GM12891 (cell line): Measurements from ENCODE around the gene SPTBN1.

Experiments used
- DNase-seq: peaks from one replicate; pipeline ENCODE4 v3.0.0; 2011; ENCODE audit warnings: low spot score; ENCODE audit not compliant: insufficient read length
- FAIRE-seq: peaks from 2 replicates; lab custom pipeline; 2011; peaks lifted over from hg19 to GRCh38; lab: Jason Lieb, UNC
- PAX5 ChIP-seq: IDR thresholded peaks from 2 replicates; pipeline ENCODE4 v1.6.1; 2011; ENCODE audit warnings: low read length, moderate library complexity, mild to moderate bottlenecking; ENCODE audit not compliant: insufficient read depth, severe bottlenecking
- POLR2A ChIP-seq: IDR thresholded peaks from 2 replicates; pipeline ENCODE4 v1.6.1; 2011; ENCODE audit warnings: low read depth, low read length, control low read depth
- POLR2AphosphoS5 ChIP-seq: IDR thresholded peaks from 2 replicates; pipeline ENCODE4 v1.6.1; 2011; ENCODE audit warnings: low read depth, low read length, control low read depth
- POU2F2 ChIP-seq: IDR thresholded peaks from 2 replicates; pipeline ENCODE4 v1.6.1; 2011; ENCODE audit warnings: low read depth, mild to moderate bottlenecking, control low read depth, low read length, moderate library complexity
- SPI1 ChIP-seq: IDR thresholded peaks from 2 replicates; pipeline ENCODE4 v1.6.1; 2011; ENCODE audit warnings: low read depth, low read length, control low read depth
- TAF1 ChIP-seq: IDR thresholded peaks from 2 replicates; pipeline ENCODE4 v1.6.1; 2011; ENCODE audit warnings: low read depth, low read length, control low read depth

Gene SPTBN1

DNA sequence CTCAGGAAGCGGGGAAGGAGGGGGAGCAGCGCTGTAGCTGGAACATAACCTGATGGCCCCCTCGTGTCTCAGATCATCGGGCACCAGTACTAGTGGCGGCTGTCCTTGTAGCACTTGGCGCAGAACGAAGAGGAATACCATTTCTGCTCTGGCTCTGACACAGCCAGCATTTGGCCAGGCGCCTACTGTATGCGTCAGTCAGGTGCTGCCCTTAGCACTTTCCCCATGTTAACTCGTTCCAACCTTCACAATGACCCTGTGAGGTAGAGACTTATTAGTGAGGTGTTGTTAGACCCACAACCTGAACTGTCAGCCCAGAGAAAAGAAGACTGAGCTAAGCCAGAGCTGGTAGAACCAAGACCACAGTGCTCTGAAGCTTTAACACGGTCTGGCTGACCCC is 219.6 kb downstream of the SPTBN1 start:
- TF ChIP-seq PAX5, result no peak
- no peak for TF ChIP-seq TAF1
- TF ChIP-seq POLR2A, result no peak
- TF ChIP-seq POLR2AphosphoS5, result no peak
- no peak for TF ChIP-seq POU2F2
- TF ChIP-seq SPI1, result no peak
- FAIRE-seq (no peak), DNase-seq (no peak)

DNA sequence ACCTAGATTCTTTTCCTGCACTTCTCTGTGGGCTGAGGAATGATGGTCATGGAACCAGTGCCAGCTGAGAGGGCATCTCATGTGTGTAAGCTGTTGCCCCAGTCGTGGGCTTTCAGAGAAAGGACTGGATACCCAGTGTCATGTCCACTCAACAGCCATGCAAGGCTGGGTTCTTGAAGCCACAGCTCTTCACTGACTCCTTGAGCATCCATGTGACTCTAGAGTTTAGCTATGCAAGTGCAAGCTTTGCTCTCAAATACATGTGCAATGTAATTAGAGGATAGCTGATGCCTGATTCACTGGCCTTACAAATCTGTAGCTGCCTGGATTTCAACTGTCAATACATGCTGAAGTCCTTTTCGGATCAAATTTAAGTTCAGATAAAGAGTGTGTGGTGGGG is 220.5 kb downstream of the SPTBN1 start:
- DNase-seq (no peak), FAIRE-seq (no peak)
- TF ChIP-seq TAF1, result no peak
- TF ChIP-seq POLR2A, result no peak
- TF ChIP-seq SPI1, result no peak
- TF ChIP-seq POU2F2, result no peak
- TF ChIP-seq POLR2AphosphoS5, result no peak
- TF ChIP-seq PAX5, result no peak

DNA sequence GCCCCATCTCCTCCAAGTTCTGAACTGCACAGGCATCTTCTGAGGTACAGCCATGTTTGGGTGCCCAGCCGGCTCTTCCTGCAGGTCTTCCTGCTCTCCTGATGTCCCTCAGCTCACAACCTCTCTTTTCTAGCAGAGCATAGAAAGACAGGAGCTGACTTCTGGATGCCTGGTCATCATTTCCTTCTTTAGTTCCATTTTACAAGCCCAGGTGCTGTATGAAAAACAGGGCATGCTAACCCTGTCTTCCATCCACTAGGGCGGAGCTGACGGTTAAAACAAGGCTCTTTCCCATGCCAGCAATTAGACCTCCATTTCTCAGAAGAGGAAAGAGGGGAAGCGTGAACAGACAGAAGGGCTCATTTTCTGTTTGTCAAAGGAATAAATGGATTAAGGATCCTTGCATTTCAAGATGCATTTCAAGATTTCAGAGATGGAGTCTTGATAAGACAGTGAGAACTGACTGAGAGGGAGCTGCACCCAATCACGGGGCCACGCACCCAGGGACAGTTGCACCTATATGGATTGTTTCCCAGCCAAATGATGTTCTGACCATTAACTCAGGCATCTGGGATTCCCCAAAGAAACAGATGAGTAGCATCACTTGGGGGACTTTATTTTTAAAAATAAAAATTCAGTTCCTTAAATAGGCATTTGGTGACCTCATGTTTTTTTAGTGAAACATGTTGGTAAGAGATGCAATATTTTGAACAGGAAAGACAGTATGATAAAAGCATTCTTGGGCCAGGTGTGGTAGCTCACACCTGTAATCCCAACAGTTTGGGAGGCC is 221.5 kb downstream of the SPTBN1 start:
- TF ChIP-seq POLR2A (no peak), POU2F2 (no peak), TAF1 (no peak), PAX5 (no peak), SPI1 (no peak), POLR2AphosphoS5 (no peak)
- no peak for DNase-seq
- no peak for FAIRE-seq

DNA sequence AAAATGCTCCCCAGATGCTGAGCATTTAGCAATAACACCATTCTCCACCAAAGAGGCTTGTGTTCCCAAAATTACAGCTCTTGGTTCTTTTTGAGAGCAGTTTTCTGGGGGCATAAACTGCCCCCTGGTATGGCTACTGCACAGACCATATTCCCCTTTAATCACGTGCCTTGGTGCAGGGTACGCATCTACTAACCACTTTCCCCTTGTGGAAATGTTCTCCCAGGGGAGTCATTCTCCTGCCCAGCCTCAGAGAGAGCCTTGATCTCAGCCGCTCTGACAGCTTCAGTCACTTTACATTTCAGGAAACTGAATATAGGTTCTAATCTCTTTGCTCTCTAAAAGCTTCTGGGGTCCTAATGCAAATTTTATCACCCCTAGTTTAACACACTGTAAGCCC is 222.6 kb downstream of the SPTBN1 start:
- DNase-seq (no peak), FAIRE-seq (no peak)
- no peak for TF ChIP-seq POLR2A
- TF ChIP-seq POLR2AphosphoS5, result no peak
- no peak for TF ChIP-seq SPI1
- TF ChIP-seq POU2F2, result no peak
- no peak for TF ChIP-seq PAX5
- TF ChIP-seq TAF1, result no peak

DNA sequence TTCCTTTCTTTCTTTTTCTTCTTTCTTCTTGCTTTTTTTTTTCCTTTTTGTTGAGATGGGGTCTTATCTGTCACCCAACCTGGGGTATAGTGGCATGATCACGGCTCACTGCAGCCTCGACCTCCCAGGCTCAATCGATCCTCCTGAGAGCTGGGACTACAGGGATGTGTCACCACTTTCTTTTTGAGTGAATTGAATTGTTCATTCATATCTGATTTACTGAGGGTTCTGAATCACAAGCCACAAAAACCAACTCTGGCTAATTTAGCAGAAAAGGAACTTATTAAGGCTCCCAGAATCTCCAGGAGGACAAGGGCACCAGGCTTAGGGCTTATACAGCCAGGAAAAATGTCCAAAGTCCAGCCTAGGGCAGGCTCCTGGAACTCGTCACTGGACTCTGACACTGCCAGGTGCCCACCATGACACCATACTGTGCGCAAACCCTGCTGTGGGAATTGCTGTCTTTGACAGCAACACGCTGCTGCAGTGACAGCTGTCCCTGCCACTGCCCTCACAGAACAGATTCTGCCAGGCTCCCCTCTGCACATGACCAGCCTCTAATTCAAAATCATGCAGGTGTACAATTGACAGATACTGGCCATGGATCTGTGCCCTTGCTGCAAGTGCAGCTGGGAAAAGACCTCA is 224.4 kb downstream of the SPTBN1 start:
- peak; percentile 74 for FAIRE-seq
- DNase-seq, result no peak
- 0 out of 2 replicates have a peak, but pooled peaks have one; percentile 59 for TF ChIP-seq POU2F2
- TF ChIP-seq SPI1, result no peak

DNA sequence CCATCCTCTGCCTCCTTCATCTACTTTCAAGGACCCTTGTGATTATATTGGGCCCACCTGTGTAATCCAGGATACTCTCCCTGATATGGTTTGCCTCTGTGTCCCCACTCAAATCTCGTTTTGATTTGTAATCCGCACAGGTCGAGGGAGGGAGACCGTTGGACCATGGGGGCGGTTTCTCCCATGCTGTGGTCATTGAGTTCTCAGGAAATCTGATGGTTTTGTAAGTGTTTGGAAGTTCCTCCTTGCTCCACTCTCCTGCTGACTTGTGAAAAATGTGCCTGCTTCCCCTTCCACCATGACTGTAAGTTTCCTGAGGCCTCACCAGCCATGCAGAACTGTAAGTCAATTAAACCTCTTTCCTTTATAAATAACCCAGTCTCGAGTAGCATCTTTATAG is 225.3 kb downstream of the SPTBN1 start:
- no peak for TF ChIP-seq SPI1
- no peak for TF ChIP-seq PAX5
- TF ChIP-seq POLR2AphosphoS5, result no peak
- DNase-seq (no peak), FAIRE-seq (no peak)

DNA sequence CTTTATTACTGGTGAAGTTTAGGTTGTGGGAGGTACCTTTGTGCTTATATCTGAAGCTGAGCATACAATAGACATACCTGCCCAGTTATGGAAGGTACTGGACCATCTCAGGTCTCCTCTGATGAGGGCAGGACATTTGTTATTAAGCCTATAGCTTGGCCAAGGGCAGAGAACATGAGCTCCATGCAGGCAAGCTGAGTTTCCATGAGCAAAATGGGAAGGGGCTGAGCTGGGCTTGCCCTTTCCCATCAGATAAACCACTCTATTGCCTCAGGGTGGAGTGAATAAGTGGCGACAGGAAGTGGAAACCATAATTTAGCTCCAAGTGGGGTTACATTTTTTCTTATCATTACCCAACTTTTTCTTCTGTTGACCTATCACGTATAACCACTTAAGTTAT is 227.5 kb downstream of the SPTBN1 start:
- FAIRE-seq, result no peak

DNA sequence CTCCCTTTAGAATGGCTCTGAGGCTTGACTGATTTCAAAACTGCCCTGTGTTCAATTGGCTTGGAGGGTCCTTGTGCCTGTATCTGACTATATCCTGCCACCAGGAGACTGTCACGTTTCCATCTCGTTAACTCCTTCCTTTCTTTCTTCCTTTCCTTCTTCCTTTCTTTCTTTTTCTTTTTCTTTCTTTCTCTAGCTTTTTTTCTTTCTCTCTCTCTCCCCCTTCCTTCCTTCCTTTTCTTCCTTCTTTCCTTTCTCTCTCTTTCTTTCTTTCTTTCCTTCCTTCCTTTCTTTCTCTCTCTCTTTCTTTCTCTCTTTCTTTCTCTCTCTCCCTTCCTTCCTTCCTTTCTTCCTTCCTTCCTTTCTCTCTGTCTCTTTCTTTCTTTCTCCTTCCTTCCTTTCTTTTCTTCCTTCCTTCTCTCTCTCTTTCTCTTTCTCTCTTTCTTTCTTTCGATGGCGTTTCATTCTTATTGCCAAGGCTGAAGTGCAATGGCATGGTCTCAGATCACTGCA is 229.2 kb downstream of the SPTBN1 start:
- FAIRE-seq, result no peak
- DNase-seq, result no peak
- no peak for TF ChIP-seq TAF1
- TF ChIP-seq POLR2A, result no peak
- TF ChIP-seq POLR2AphosphoS5, result no peak
- TF ChIP-seq PAX5, result no peak
- no peak for TF ChIP-seq SPI1
- no peak for TF ChIP-seq POU2F2

More for the DNA sequence above, 227.5 kb downstream of the SPTBN1 start:
- no peak for DNase-seq
- TF ChIP-seq POLR2A, result no peak
- TF ChIP-seq PAX5, result no peak
- no peak for TF ChIP-seq TAF1
- TF ChIP-seq POLR2AphosphoS5, result no peak
- no peak for TF ChIP-seq POU2F2
- no peak for TF ChIP-seq SPI1

DNA sequence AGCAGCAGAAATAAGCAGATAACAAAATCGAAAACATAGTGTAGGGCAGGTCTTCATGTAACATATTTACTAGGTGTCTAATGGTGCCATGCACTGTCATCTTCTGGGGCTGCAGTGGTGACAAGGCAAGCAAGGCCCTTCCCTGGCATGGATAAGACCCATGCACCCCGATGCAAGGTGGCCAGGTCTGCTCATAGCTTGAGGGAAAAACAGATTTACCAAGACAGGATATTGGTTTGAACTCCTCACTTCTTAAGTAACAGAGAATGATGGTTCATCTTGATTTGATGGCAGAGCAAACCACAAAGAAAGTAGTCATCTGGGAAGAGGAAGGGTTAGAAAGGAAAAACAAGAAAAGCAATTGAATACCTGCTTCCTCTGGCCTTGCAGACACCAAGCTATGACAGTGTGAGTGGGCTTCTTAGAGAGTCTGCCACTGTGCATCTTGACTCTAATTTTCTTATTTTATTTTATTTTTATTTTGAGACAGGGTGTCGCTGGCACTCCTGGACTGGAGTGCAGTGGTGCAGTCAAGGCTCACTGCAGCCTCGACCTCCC is 231.5 kb downstream of the SPTBN1 start:
- TF ChIP-seq PAX5 (no peak), TAF1 (no peak), POU2F2 (no peak), POLR2AphosphoS5 (no peak), SPI1 (no peak), POLR2A (no peak)
- no peak for DNase-seq

More for the DNA sequence above, 231.5 kb downstream of the SPTBN1 start:
- no peak for FAIRE-seq
